ENCODE results near the gene KCNIP4.

DNA sequence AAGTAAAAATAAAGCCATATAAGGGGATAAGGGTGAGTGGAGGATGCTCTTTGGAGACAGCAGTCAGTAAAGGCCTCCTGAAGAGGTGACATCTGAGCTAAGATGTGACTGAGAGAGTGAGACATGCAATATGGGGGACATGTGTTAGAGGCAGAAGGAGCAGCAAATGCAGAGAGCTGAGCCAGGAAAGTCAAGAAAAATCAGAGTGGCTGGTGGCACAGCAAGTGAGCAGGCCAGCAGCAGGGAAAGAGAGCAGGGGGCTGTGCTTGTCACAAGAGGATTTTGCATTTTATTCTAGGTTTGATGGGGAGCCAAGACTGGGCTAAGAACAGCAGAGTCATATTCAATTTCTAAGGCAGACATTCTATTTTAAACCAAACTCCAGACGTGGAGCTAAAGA, 394.5 kb downstream of the KCNIP4 start:
- no peak for TF ChIP-seq POLR2A (IDR thresholded peaks at IDR 0.05; ENCODE audit: low read depth, low read length)
- TF ChIP-seq, protein P1, sequence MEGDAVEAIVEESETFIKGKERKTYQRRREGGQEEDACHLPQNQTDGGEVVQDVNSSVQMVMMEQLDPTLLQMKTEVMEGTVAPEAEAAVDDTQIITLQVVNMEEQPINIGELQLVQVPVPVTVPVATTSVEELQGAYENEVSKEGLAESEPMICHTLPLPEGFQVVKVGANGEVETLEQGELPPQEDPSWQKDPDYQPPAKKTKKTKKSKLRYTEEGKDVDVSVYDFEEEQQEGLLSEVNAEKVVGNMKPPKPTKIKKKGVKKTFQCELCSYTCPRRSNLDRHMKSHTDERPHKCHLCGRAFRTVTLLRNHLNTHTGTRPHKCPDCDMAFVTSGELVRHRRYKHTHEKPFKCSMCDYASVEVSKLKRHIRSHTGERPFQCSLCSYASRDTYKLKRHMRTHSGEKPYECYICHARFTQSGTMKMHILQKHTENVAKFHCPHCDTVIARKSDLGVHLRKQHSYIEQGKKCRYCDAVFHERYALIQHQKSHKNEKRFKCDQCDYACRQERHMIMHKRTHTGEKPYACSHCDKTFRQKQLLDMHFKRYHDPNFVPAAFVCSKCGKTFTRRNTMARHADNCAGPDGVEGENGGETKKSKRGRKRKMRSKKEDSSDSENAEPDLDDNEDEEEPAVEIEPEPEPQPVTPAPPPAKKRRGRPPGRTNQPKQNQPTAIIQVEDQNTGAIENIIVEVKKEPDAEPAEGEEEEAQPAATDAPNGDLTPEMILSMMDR (IDR thresholded peaks at IDR 0.05; ENCODE audit: extremely low read depth in 1 of 2, insufficient read depth in 1 of 2, low read depth in 1 of 2, low read length in 2 of 2) = no peak
- TF ChIP-seq POLR2AphosphoS5 (IDR thresholded peaks at IDR 0.05; ENCODE audit: insufficient read depth, low read depth, low read length) = no peak
- no peak for TF ChIP-seq FOS (IDR thresholded peaks at IDR 0.05; ENCODE audit: borderline replicate concordance, insufficient read depth, low read length)
- TF ChIP-seq EZH2 (IDR thresholded peaks at IDR 0.05; ENCODE audit: borderline replicate concordance, low read depth, low read length, severe bottlenecking) = no peak
- TF ChIP-seq, protein P2, sequence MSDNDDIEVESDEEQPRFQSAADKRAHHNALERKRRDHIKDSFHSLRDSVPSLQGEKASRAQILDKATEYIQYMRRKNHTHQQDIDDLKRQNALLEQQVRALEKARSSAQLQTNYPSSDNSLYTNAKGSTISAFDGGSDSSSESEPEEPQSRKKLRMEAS (IDR thresholded peaks at IDR 0.05; ENCODE audit: insufficient read depth, insufficient read length) = no peak
- no peak for TF ChIP-seq GATA2 (IDR thresholded peaks at IDR 0.05; ENCODE audit: insufficient read depth, insufficient read length, low read depth, low read length)
- no peak for TF ChIP-seq MYC (IDR thresholded peaks at IDR 0.05; ENCODE audit: low read depth, low read length)

Measured in endothelial cell of umbilical vein (primary cell).